Umbilical cord (tissue), 2 donors: Measurements from ENCODE around the gene C3orf22. TPM values are rescaled to one million over a fixed set of nuclear protein-coding genes. Genes with fewer than 3 reads are reported as not detected.

Source experiments
- DNase-seq: peaks from one replicate; pipeline ENCODE4 v3.0.0-alpha.2; 2015; ENCODE audit warnings: low spot score
- total RNA-seq: library from RNA; depleted of rRNA; stranded (reverse); fragments of >200 nt; gene quantifications from one replicate; pipeline ENCODE4 v1.2.3, GENCODE V29; 2014; ENCODE audit warnings: low replicate concordance; ENCODE audit not compliant: insufficient read depth

Gene C3orf22
- total RNA-seq, 1 donor from 2014 or later = 1.7 TPM

- no peak for DNase-seq
Measured at GRCh38 chr3:126528419-126528799, 30.3 kb downstream of the C3orf22 start.

DNA sequence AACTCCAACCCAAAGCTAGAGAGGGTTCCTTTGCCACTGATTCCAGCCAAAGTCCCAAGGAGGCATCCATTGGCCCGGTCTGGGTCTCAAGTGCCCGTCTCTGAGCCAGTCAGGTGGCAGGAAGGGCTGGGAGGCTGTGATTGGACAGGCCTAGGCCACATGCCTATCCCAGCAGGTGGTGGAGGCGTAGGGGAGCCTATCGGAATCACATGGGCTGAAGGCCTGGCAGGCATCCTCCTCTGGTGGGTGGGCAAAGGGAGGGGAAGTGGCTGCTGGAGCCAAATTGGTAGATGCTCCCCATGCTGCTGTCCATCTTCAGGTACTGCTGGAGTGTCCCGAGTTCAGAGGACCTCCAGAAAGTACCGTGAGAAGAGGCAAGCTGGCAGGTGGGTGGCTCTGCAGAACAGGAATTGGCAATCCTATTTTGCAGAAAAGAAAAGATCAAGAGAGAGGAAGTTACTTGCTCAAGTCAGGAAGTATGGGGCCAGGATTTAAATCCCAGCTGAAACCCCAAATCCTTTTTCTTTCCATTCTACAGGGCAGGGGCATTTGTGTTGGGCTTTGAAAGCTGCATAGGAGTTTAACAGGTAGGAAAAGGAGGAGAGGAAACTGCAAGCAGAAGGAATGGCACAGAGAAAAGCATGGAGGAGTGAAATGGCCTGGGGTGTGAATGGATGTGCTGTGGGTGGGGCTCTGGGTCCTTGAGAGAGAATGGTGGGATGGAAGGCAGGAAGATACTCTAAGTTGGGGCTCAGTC lies 31.1 kb downstream of the C3orf22 start:
- DNase-seq = no peak

GRCh38 chr3:126527006-126527405 lies 31.7 kb downstream of the C3orf22 start:
- DNase-seq = no peak

DNA sequence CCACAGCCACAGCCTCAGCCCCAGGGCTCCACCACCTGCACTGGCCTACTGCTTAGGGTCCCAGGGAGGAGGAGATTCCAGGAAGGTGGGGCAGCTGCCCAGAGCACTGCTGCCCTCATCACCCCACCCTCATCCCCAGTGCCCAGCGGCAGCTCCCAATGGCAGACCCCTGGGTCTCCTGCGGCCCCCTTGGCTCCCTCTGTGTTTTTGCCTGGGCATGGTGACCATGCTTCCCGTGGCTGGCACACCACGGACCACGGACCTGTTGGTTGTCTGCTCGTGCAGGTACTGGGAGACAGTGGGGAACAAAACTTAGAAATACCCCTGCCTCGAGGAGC lies 32.1 kb downstream of the C3orf22 start:
- no peak for DNase-seq

DNA sequence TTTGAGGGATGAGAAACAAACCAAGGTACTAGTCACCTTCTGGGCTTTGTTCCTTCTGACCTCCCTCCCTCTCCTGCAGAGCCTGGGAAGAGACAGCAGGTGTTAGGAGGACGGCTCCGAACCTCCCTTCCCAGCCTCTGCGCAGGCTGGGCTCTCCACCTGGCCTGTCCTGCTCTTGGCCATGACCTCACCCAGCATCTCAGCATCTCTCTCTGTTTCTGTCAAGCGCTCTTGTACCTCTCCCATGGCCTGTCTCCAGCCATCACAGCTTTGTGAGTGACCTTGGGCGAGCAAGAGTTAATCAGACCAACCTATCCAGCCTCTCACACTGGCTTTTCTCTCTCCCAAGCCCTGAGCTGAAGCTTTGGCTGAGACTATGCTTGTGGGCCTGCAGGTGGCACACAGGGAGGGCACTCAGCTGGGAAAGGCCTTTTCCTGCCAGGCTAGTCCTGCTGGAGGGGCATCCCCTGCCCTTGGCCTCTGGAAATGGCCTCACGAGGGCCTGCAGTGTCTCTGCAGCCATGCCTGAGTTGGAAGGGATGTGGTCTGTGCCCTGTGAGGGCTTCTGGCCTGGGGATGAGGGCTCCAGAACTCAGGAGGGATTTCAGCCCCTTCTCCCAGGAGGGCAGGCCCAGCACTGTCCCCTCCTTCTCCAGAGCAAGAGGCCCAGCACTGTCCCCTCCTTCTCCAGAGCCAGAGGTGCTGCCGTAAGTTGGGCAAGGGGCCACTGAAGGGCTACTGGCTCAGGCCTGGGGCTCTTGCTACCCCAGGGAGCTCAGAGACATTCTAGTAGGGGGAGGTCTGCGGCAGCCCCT lies 32.7 kb downstream of the C3orf22 start:
- no peak for DNase-seq

DNA sequence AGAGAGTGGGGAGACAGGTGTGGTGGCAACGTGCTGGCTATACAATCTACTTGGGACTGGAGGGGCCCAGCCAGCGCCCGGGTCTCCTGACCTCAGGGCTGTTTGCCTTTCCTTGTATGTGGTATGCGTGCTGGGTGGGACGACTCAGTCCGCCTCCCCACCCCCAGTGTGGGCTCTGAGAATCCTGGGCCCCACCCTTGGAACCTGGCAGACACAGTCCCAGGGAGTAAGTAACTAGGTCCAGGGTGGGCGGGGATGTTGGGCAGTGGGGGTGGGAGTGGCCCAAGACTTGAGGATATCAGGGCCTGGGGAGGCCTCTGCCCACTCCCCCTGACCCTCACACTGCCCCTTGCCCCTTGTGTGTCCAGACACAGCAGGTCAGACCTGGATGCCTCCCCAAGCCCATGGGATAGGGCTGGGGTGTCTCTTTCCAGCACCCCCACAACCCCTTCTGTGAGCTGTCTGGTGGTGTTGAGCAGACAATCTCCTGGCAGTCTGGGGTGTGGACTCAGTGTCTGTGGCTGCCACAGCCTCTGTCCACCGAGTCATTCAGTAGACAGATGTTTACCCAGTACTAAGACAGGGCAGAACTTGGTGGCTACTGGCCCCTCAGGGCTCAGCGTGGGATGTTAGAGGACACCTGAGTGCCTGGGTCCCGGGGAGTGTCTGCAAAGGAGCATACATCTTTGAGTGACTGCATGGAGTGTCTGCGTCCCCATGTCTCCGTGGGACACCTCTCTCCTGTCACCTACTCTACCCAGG lies 33.5 kb downstream of the C3orf22 start:
- no peak for DNase-seq

- no peak for DNase-seq
Measured at GRCh38 chr3:126524429-126524988, 34.2 kb downstream of the C3orf22 start.

DNA sequence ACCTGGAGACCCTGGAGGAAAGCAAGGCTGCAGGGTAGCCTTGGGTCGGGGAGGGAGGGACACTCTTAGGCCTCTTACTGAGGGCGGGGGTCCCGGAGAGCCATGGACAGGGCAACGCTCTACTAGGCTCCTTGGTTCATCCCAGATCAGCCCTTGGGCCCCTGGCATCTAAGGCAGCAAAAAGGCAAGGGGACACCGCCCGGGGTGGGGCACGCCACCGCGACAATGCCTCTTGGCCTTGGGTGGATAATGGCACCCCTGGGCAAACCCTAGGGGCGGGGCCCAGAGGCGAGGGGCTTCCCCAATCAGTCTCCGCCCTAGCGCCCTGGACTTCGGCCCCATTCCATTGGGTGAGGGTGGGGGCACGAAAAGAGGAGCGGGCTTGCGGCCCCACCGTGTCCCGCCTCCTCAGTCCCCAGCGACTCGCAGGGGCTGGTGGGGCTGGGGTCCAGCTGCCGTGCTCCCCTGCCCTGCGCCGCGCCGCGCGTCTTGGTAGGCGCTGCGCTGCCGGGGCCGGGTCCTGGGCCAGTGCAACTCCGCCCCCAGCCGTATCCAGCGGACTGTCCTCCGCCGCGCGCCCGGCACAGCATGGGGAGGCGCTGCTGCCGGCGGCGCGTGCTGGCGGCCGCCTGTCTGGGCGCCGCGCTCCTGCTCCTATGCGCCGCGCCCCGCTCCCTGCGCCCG lies 34.8 kb downstream of the C3orf22 start, which contains the start of gene CHST13:
Gene CHST13, plus strand, starts transcription at position 411 of the 684 bp plus-strand sequence. Its CDS starts 178 bp downstream, at position 589.
- DNase-seq = peak; percentile 41

GRCh38 chr3:126522363-126522788 lies 36.4 kb downstream of the C3orf22 start:
- peak; percentile 59 for DNase-seq

DNA sequence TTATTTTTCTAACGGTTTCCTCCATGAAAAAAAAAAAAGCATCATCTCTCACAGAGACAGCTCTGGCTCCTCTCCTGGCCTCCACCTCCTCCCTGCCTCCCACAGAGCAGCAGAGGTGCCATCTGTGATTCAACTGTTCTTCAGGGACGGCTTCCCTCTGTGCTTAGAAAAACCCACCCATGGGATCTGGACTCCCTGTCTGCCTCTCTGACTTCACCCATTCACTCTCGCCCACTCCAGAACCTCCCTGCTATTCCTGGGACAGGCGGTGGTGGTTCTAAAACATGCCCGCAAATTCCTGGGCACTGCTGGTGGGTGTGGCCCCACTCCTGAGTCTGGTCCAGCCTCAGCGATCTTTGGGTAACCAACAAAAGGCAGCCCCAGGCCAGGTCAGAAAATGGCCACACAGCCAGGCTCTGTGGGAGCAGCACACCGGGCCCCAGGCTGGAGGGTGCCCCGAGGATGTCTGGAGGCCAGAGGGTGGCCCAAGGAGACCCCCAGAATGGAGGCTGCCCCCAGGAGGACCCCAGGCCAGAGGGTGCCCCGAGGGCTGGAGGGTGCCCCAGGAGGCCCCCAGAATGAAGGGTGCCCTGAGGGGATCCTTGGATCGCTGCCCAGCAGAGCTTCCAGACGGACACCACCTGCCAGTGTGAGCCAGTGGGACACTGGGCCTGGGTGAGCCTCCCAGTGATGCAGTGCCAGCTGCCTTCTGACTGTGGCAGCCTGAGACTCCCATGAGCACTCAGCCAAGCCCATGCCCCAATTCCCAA lies 37.4 kb downstream of the C3orf22 start:
- no peak for DNase-seq

DNA sequence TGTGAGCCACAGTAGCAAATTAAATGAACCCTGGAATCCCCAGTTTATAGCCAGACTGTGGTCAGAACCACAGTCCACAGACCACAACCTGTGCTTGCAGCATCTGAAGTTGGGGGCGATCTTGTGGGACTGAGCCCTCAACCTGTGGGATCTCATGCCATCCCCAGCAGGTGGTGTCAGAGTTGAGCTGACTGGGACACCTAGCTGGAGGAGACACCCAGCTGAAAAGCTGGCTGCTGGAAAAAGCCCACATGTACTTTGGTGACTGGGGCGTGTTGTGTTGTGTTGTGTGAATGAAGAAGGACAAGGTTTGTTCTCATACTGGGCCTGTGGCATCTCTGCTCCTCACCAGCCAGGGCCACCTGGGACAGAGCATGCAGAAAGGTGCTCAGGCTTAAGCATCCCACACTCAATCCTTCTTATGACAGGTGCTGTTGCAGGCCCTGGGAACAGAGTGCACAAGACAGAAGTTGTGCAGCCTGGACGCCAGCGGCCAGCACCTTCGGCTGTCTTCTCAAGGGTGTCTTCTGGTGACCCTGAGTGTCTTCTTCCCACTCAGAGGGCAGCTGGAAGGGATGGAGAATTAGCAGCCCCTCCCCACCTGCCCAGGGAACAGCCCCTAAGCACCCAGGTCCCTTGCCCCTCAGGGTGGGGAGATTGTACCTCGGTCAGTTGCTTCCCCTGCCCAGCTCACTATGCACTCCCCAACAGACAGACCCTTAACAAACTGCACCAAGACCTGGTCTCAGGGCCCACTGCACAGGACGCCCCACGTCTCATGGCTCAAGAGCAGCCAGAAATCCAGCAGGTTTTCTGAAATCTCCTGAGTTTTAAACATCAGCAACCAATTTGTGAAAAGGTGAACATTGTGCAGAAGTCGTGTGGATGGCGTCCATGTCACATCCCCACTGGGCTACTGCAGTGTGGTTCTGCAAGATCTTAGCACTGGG lies 39.0 kb downstream of the C3orf22 start:
- no peak for DNase-seq

GRCh38 chr3:126518779-126519177 lies 40.0 kb downstream of the C3orf22 start:
- DNase-seq = no peak

DNA sequence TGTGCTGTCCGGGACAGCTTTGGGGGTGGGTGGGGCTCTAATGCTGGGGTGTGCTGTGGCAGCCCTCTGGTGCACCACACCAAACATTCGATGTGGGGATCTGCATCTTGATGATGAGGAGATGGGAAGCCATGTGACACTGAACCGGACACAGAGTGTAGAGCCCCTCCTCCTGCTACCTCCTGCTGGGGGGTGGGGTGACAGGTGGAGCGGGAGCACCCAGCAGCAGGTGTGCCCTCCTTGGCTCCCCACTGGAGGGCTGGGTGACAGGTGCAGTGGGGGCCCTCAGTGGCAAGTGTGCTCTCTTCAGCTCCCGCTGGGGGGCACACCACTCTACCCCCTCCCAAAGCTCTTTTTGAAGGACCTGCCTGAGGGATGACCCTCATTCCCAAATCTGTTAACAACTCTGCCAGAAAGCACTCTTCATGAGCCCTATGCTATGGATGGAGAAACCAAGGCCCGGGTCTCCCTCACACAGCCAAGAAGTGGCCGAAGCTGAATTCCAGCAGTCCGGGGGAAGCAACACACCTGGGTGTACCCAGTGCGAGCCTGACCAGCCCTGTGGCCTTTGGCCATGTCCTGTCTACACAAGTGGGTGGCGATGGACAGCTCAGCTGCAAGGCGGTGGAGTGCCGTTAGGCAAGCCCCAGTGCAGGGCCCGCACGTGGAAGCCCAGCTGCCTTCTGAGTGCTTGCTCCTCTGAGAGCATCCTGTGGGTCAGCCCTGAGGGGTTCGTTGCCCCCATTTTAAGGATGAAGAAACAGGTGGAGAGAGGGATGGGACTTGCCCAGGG lies 40.5 kb downstream of the C3orf22 start:
- no peak for DNase-seq

- no peak for DNase-seq
Measured at GRCh38 chr3:126517291-126517951, 41.3 kb downstream of the C3orf22 start, which contains the start of gene UROC1. Gene UROC1 (minus strand): TSS chr3:126517773. CDS start chr3:126517719, 54 bp downstream.

DNA sequence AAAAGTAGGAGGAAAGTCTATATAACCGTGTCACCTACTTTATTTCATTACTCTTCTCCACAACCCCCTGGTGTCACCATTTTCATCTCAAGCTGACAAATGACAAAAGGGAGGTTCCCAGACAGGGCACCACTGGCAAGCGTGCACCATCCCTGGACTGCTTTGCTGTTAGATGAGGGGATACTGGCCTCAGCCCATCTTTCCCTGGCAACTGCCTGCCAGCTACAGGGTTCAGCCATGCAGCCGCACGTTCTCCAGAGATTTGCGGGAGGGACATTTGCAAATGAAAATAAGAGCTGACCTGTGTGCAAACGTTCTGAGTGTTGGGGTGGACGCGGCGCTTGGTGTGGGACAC lies 41.8 kb downstream of the C3orf22 start:
- no peak for DNase-seq

DNA sequence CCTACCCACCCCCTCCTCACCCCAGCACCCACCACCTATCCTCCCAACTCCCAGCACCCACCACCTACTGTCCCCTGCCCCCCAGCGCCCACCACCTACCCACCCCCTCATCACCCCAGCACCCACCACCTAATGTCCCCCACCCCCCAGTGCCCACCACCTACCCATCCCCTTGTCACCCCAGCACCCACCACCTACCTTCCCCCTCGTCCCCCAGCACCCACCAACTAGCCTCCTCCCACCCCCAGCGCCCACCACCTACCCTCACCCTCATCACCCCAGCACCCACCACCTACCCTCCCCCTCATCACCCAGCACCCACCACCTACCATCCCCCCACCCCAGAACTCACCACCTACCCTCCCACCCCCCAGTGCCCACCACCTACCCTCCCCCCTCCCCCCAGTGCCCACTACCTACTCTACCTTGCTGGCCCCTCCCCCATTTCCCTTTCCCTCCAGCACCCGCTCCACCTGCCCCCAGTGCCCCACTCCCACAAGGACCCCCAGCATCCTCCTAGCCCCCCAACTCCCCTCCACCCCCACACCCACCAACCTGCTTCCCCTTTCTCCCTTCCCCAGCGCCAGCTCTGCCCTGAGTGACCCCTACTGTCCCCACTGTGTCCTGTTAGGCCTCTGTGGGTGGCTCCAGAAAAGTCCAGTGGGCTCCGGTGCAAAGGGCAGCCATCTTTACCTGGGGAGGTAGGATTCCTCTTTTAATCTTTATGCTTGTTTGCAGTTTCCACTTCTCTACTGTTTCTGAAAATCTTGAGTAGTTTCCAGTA lies 42.4 kb downstream of the C3orf22 start:
- DNase-seq = no peak

DNA sequence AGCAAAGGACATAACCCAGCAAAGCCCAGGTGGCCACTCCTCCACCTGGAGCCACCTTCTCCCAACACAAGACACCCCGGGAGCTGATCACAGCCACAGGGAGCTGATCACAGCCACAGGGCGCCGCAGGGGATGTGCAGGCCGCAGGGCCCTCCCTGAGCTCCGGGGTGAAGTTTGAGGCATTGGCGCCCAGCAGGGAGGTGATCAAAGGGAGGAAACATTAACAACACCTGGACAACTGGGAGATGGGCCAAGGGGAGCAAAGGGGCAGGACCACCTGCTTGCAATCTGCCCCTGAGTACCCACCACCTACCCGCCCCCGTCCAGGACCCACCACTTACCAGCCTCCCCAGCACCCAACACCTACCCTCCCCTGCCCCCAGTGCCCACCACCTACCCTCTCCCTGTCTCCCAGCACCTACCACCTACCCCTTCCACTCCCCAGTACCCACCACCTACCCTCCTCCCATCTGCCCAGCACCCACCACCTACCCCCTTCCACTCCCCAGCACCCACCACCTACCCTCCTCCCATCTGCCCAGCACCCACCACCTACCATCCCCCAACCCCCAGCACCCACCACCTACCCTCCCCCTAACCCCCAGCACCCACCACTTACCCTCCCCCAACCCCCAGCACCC lies 43.5 kb downstream of the C3orf22 start:
- no peak for DNase-seq
